ENCODE measurements around the gene PDSS2.

Gene PDSS2

GRCh38 chr6:107460083-107460631 lies 793 bp upstream of the PDSS2 start:
- Histone ChIP-seq H3K4me3 (ENCODE audit: low read depth in 1 of 2, low read length in 2 of 2) (peak overlapping the region; percentile 45 to 76; a peak in 3 of 4 replicates), H2AFZ (ENCODE audit: low read depth, low read length) (peak overlapping the region; percentile 94), H3K27me3 (ENCODE audit: insufficient read depth, low read length, poor library complexity) (no peaks in the 10 kb centered on the region), H3K9ac (ENCODE audit: low read depth, low read length) (peak overlapping the region; percentile 71), H3K9me3 (ENCODE audit: insufficient read depth, low read length, severe bottlenecking) (no peaks in the 10 kb centered on the region), H3K4me1 (ENCODE audit: insufficient read depth, low read length) (peaks cover 34% of the 10 kb centered on the region), H4K20me1 (ENCODE audit: insufficient read depth, low read length) (no peaks in the 10 kb centered on the region), H3K4me2 (ENCODE audit: insufficient read depth, low read length) (peak overlapping the region; percentile 84), H3K27ac (ENCODE audit: low read length) (peak overlapping the region; percentile 86), H3K36me3 (ENCODE audit: insufficient read depth, low read length) (no peaks in the 10 kb centered on the region; the same call in 1 of the 2 replicates), H3K79me2 (ENCODE audit: insufficient read depth, low read length) (peaks cover 41% of the 10 kb centered on the region)
- no peak for TF ChIP-seq EZH2 (IDR thresholded peaks at IDR 0.05; ENCODE audit: borderline replicate concordance, low read depth, low read length, severe bottlenecking)
- TF ChIP-seq, protein P1, sequence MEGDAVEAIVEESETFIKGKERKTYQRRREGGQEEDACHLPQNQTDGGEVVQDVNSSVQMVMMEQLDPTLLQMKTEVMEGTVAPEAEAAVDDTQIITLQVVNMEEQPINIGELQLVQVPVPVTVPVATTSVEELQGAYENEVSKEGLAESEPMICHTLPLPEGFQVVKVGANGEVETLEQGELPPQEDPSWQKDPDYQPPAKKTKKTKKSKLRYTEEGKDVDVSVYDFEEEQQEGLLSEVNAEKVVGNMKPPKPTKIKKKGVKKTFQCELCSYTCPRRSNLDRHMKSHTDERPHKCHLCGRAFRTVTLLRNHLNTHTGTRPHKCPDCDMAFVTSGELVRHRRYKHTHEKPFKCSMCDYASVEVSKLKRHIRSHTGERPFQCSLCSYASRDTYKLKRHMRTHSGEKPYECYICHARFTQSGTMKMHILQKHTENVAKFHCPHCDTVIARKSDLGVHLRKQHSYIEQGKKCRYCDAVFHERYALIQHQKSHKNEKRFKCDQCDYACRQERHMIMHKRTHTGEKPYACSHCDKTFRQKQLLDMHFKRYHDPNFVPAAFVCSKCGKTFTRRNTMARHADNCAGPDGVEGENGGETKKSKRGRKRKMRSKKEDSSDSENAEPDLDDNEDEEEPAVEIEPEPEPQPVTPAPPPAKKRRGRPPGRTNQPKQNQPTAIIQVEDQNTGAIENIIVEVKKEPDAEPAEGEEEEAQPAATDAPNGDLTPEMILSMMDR (IDR thresholded peaks at IDR 0.05; ENCODE audit: borderline replicate concordance, extremely low read depth, low read length, poor library complexity, severe bottlenecking) = no peak
- DNase-seq = no peak
- no peak for ATAC-seq (ENCODE audit: insufficient read depth, low read depth)

DNA sequence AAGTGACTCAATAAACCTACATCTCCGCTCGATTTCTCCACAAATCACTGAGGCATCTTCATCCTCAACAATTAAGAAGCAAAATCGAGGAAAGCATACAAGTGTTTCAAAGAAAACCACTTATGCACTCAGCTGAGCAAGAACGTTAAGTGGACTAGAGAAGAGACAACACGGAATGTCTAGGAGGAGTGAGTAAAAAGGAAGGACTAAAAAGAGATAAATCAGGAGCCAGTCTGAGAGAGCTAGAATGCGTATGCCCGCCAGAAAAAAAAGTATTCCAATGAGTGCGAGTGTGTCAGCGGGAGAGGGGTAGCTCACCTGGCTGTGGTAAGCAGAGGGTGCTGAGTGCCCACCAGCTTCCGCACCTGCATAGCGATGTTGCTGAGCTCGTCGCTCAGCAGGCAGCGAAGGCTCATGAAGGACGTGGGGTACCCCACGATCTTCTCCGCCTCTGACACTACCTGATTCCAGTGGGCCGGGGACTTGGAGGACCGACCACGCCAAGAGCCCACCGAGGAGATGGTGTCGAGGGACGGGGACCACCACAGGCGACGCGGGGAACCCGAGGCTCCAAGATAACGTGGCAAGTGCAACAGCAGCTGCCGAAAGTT lies 587 bp downstream of the PDSS2 start:
- Histone ChIP-seq H3K4me1 (ENCODE audit: insufficient read depth, low read length) (peaks cover 34% of the 10 kb centered on the region), H2AFZ (ENCODE audit: low read depth, low read length) (peak overlapping the region; percentile 81), H3K4me3 (ENCODE audit: low read depth in 1 of 2, low read length in 2 of 2) (peak overlapping the region; percentile 45 to 76), H4K20me1 (ENCODE audit: insufficient read depth, low read length) (no peaks in the 10 kb centered on the region), H3K27me3 (ENCODE audit: insufficient read depth, low read length, poor library complexity) (no peaks in the 10 kb centered on the region), H3K9me3 (ENCODE audit: insufficient read depth, low read length, severe bottlenecking) (no peaks in the 10 kb centered on the region), H3K79me2 (ENCODE audit: insufficient read depth, low read length) (peaks cover 49% of the 10 kb centered on the region), H3K9ac (ENCODE audit: low read depth, low read length) (peak overlapping the region; percentile 71), H3K27ac (ENCODE audit: low read length) (peak overlapping the region; percentile 74), H3K4me2 (ENCODE audit: insufficient read depth, low read length) (peak overlapping the region; percentile 85), H3K36me3 (ENCODE audit: insufficient read depth, low read length) (no peaks in the 10 kb centered on the region; the same call in 1 of the 2 replicates)
- no peak for TF ChIP-seq EZH2 (IDR thresholded peaks at IDR 0.05; ENCODE audit: borderline replicate concordance, low read depth, low read length, severe bottlenecking)
- TF ChIP-seq, protein P1 (IDR thresholded peaks at IDR 0.05; ENCODE audit: borderline replicate concordance, extremely low read depth, low read length, poor library complexity, severe bottlenecking) = no peak
- DNase-seq = peak; percentile 52
- peak; percentile 42 for ATAC-seq (ENCODE audit: insufficient read depth, low read depth)

- Histone ChIP-seq H3K4me1 (ENCODE audit: insufficient read depth, low read length) (no peaks in the 10 kb centered on the region), H3K4me2 (ENCODE audit: insufficient read depth, low read length) (no peak overlapping the region), H3K79me2 (ENCODE audit: insufficient read depth, low read length) (peaks cover 29% of the 10 kb centered on the region), H3K27me3 (ENCODE audit: insufficient read depth, low read length, poor library complexity) (no peaks in the 10 kb centered on the region), H3K9me3 (ENCODE audit: insufficient read depth, low read length, severe bottlenecking) (peaks cover 28% of the 10 kb centered on the region), H4K20me1 (ENCODE audit: insufficient read depth, low read length) (no peaks in the 10 kb centered on the region), H2AFZ (ENCODE audit: low read depth, low read length) (no peak overlapping the region), H3K9ac (ENCODE audit: low read depth, low read length) (no peak overlapping the region), H3K36me3 (ENCODE audit: insufficient read depth, low read length) (no peaks in the 10 kb centered on the region; the same call in 1 of the 2 replicates), H3K4me3 (ENCODE audit: low read depth in 1 of 2, low read length in 2 of 2) (no peak overlapping the region), H3K27ac (ENCODE audit: low read length) (no peak overlapping the region)
- TF ChIP-seq, protein P1 (IDR thresholded peaks at IDR 0.05; ENCODE audit: borderline replicate concordance, extremely low read depth, low read length, poor library complexity, severe bottlenecking) = no peak
- no peak for TF ChIP-seq EZH2 (IDR thresholded peaks at IDR 0.05; ENCODE audit: borderline replicate concordance, low read depth, low read length, severe bottlenecking)
- ATAC-seq (ENCODE audit: insufficient read depth, low read depth) (no peak), DNase-seq (no peak)
These were observed 10.6 kb downstream of the PDSS2 start for GRCh38 chr6:107448776-107449175.
